H9 (cell line): ENCODE data around the gene WNT6. TPM values are rescaled to one million over a fixed set of nuclear protein-coding genes. Genes with fewer than 3 reads are reported as not detected.

Source experiments
- DNase-seq: peaks from one replicate; pipeline ENCODE4 v3.0.0-alpha.2; 2017
- H2AFZ ChIP-seq: one replicate; pipeline ENCODE4 v1.6.1; 2013; ENCODE audit warnings: mild to moderate bottlenecking, low read length, control low read depth, moderate library complexity
- H2AK5ac ChIP-seq: 2 replicates; pipeline ENCODE4 v1.6.1; 2013; ENCODE audit warnings: low read length, control low read depth, mixed read lengths; ENCODE audit not compliant: insufficient read length
- H2BK120ac ChIP-seq: one replicate; pipeline ENCODE4 v1.6.1; 2013; ENCODE audit warnings: low read depth, mild to moderate bottlenecking, low read length, control low read depth, inconsistent platforms; ENCODE audit not compliant: poor library complexity, severe bottlenecking
- H2BK12ac ChIP-seq: 2 replicates; pipeline ENCODE4 v1.6.1; 2013; ENCODE audit warnings: low read length, control low read depth, mixed read lengths, low read depth; ENCODE audit not compliant: insufficient read length
- H2BK15ac ChIP-seq: 2 replicates; pipeline ENCODE4 v1.6.1; 2013; ENCODE audit warnings: low read depth, low read length, control low read depth
- H2BK20ac ChIP-seq: one replicate; pipeline ENCODE4 v1.6.1; 2013; ENCODE audit warnings: low read depth, mild to moderate bottlenecking, low read length, control low read depth, inconsistent platforms; ENCODE audit not compliant: poor library complexity, severe bottlenecking
- H2BK5ac ChIP-seq: 2 replicates; pipeline ENCODE4 v1.6.1; 2013; ENCODE audit warnings: low read length, control low read depth, mixed read lengths; ENCODE audit not compliant: insufficient read length
- H3K14ac ChIP-seq: 2 replicates; pipeline ENCODE4 v1.6.1; 2013; ENCODE audit warnings: low read length, control low read depth; ENCODE audit not compliant: insufficient read depth
- H3K18ac ChIP-seq: 2 replicates; pipeline ENCODE4 v1.6.1; 2013; ENCODE audit warnings: low read depth, mild to moderate bottlenecking, mixed read lengths, low read length, control low read depth; ENCODE audit not compliant: insufficient read length
- H3K23ac ChIP-seq: 2 replicates; pipeline ENCODE4 v1.6.1; 2013; ENCODE audit warnings: low read length, control low read depth, mixed read lengths, low read depth; ENCODE audit not compliant: insufficient read length
- H3K23me2 ChIP-seq: 2 replicates; pipeline ENCODE4 v1.6.1; 2013; ENCODE audit warnings: low read depth, mild to moderate bottlenecking, mixed read lengths, low read length, control low read depth; ENCODE audit not compliant: insufficient read length, poor library complexity, severe bottlenecking
- H3K27ac ChIP-seq: 2 replicates; pipeline ENCODE4 v1.5.1; 2013; ENCODE audit warnings: low read length, control low read depth, mixed read lengths, low read depth; ENCODE audit not compliant: insufficient read length
- H3K27me3 ChIP-seq: 2 replicates; pipeline ENCODE4 v1.6.1; 2013; ENCODE audit warnings: low read length, control low read depth, inconsistent platforms; ENCODE audit not compliant: insufficient read depth
- H3K4ac ChIP-seq: 2 replicates; pipeline ENCODE4 v1.6.1; 2013; ENCODE audit warnings: low read depth, mild to moderate bottlenecking, control low read depth, inconsistent platforms, low read length, moderate library complexity
- H3K4me1 ChIP-seq: 2 replicates; pipeline ENCODE4 v1.6.1; 2013; ENCODE audit warnings: low read length, control low read depth, inconsistent platforms; ENCODE audit not compliant: insufficient read depth
- H3K4me2 ChIP-seq: 2 replicates; pipeline ENCODE4 v1.6.1; 2013; ENCODE audit warnings: low read length, control low read depth, mixed read lengths; ENCODE audit not compliant: insufficient read length, insufficient read depth
- H3K56ac ChIP-seq: 2 replicates; pipeline ENCODE4 v1.6.1; 2013; ENCODE audit warnings: low read depth, mild to moderate bottlenecking, mixed read lengths, low read length, control low read depth; ENCODE audit not compliant: insufficient read length
- H3K79me1 ChIP-seq: 2 replicates; pipeline ENCODE4 v1.6.1; 2013; ENCODE audit warnings: low read depth, mild to moderate bottlenecking, moderate library complexity, low read length, control low read depth, inconsistent platforms; ENCODE audit not compliant: insufficient read depth, poor library complexity, severe bottlenecking
- H3K79me2 ChIP-seq: 2 replicates; pipeline ENCODE4 v1.6.1; 2013; ENCODE audit warnings: low read length, control low read depth, inconsistent platforms; ENCODE audit not compliant: insufficient read depth
- H3K9ac ChIP-seq: 2 replicates; pipeline ENCODE4 v1.6.1; 2013; ENCODE audit warnings: low read length, control low read depth, mixed read lengths; ENCODE audit not compliant: insufficient read length; ENCODE audit errors: extremely low read depth
- H3K9me3 ChIP-seq: one replicate; pipeline ENCODE4 v1.6.1; 2013; ENCODE audit warnings: low read depth, low read length, inconsistent platforms; ENCODE audit not compliant: control insufficient read depth
- H3T11ph ChIP-seq: one replicate; pipeline ENCODE4 v1.6.1; 2013; ENCODE audit warnings: mild to moderate bottlenecking, low read length, control low read depth, inconsistent platforms
- H4K20me1 ChIP-seq: one replicate; pipeline ENCODE4 v1.6.1; 2013; ENCODE audit not compliant: control insufficient read depth, insufficient read length, insufficient read depth
- H4K5ac ChIP-seq: 2 replicates; pipeline ENCODE4 v1.6.1; 2013; ENCODE audit warnings: low read depth, mild to moderate bottlenecking, mixed read lengths, low read length, control low read depth; ENCODE audit not compliant: insufficient read length
- H4K8ac ChIP-seq: replicated peaks from 2 replicates; pipeline ENCODE4 v1.6.1; 2013; ENCODE audit warnings: low read length, control low read depth, mixed read lengths, low read depth; ENCODE audit not compliant: insufficient read length
- H4K91ac ChIP-seq: 2 replicates; pipeline ENCODE4 v1.6.1; 2013; ENCODE audit warnings: low read depth, mild to moderate bottlenecking, moderate library complexity, mixed read lengths, low read length, control low read depth; ENCODE audit not compliant: insufficient read length
- H3K27ac Mint-ChIP-seq, 3 experiments: 2 replicates in 2 of 3; 3 replicates in 1 of 3; pipeline ENCODE4 v1.8.0; 2020 to 2021; ENCODE audit warnings: mixed read lengths in 3 of 3, mild to moderate bottlenecking in 1 of 3, moderate library complexity in 1 of 3
- H3K27me3 Mint-ChIP-seq: 2 replicates; pipeline ENCODE4 v1.8.0; 2021; ENCODE audit warnings: low read depth, mild to moderate bottlenecking, moderate library complexity, mixed read lengths
- H3K36me3 Mint-ChIP-seq, 3 experiments: 2 replicates in 2 of 3; 3 replicates in 1 of 3; pipeline ENCODE4 v1.8.0; 2020 to 2021; ENCODE audit warnings: low read depth in 3 of 3, mixed read lengths in 3 of 3; ENCODE audit not compliant: insufficient read depth in 1 of 3
- H3K4me1 Mint-ChIP-seq, 2 experiments: 2 replicates each; pipeline ENCODE4 v1.8.0; 2020; ENCODE audit warnings: mixed read lengths in 2 of 2
- H3K4me3 Mint-ChIP-seq, 2 experiments: 2 replicates in 1 of 2; 3 replicates in 1 of 2; pipeline ENCODE4 v1.8.0; 2020 to 2021; ENCODE audit warnings: mild to moderate bottlenecking in 2 of 2, mixed read lengths in 2 of 2, moderate library complexity in 1 of 2
- H3K9me3 Mint-ChIP-seq, 2 experiments: 2 replicates in 1 of 2; 3 replicates in 1 of 2; pipeline ENCODE4 v1.8.0; 2020; ENCODE audit warnings: mild to moderate bottlenecking in 2 of 2, mixed read lengths in 2 of 2, moderate library complexity in 1 of 2
- WGBS: extraction: QIAGEN DNeasy Blood & Tissue Kit; methylation state at CpG from one replicate; pipeline ENCODE4 v1.1.7; 2013; ENCODE audit warnings: missing lambda C conversion rate, low lambda C conversion rate, mixed read lengths; ENCODE audit not compliant: insufficient read length; ENCODE audit errors: extremely low coverage; 5-methylcytosine and 5-hydroxymethylcytosine counted together
- total RNA-seq: library from RNA; stranded (reverse); gene quantifications from 2 replicates; pipeline ENCODE4 v1.2.1, GENCODE V29; 2021
- TF ChIP-seq, protein P1 (sequence below): fragments of 200-600 bp; sonication (generic); conservative IDR thresholded peaks from 3 replicates; pipeline ENCODE4 v1.8.0; 2021; ENCODE audit warnings: antibody characterized with exemption, mild to moderate bottlenecking

Gene WNT6
- total RNA-seq, 1 experiment from 2014 or later, result not detected

DNA sequence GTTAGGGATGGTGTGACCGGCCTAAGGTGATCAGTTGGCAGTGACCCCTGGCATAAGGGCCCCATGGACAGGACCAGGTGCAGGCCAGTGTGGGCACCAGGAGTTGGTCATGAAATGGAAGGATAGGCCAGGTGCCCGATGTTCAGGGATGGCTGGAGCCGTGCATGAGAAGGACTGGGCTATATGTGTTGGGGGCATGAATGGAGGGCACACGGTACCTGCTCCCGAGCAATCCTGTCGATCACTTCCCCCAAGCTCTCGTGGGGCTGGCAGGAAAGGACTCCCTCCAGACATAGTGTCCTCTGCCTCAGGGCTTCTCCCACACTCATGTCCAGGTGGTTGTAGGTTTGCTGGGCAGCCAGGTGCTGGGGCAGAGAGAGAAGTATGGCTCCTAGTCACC, 35.6 kb upstream of the WNT6 start:
- H3K79me2 ChIP-seq, result no peaks in the 10 kb centered on the region
- no CpG with 5 or more reads among the region's 7 CpGs for whole genome bisulfite sequencing
- no peaks in the 10 kb centered on the region for H3K79me1 ChIP-seq
- no peak overlapping the region; a peak in 1 of 5 replicates for H3K4me3 Mint-ChIP-seq
- H3K14ac ChIP-seq, result no peak overlapping the region
- H2AFZ ChIP-seq, result no peak overlapping the region
- H3K4ac ChIP-seq, result no peak overlapping the region
- H3K4me1 Mint-ChIP-seq, result peaks cover 9 to 13% of the 10 kb centered on the region in 2 experiments
- H3K9me3 Mint-ChIP-seq, result no peaks in the 10 kb centered on the region
- no peaks in the 10 kb centered on the region for H3K27me3 ChIP-seq
- H3K18ac ChIP-seq, result no peak overlapping the region
- no peak overlapping the region for H3K23ac ChIP-seq
- no peak overlapping the region for H3K27ac ChIP-seq
- H2BK120ac ChIP-seq, result no peak overlapping the region
- no peak overlapping the region for H2BK5ac ChIP-seq
- no peak overlapping the region for H2BK20ac ChIP-seq
- peaks cover 7% of the 10 kb centered on the region for H3K27me3 Mint-ChIP-seq
- no peaks in the 10 kb centered on the region for H3K4me1 ChIP-seq
- H3K4me2 ChIP-seq, result no peak overlapping the region
- no peaks in the 10 kb centered on the region for H4K20me1 ChIP-seq
- H3K23me2 ChIP-seq, result no peaks in the 10 kb centered on the region
- H4K91ac ChIP-seq, result no peak overlapping the region
- H3K36me3 Mint-ChIP-seq, result no peaks in the 10 kb centered on the region; a peak in 1 of 7 replicates
- H3K9me3 ChIP-seq, result no peaks in the 10 kb centered on the region
- TF ChIP-seq, protein P1, sequence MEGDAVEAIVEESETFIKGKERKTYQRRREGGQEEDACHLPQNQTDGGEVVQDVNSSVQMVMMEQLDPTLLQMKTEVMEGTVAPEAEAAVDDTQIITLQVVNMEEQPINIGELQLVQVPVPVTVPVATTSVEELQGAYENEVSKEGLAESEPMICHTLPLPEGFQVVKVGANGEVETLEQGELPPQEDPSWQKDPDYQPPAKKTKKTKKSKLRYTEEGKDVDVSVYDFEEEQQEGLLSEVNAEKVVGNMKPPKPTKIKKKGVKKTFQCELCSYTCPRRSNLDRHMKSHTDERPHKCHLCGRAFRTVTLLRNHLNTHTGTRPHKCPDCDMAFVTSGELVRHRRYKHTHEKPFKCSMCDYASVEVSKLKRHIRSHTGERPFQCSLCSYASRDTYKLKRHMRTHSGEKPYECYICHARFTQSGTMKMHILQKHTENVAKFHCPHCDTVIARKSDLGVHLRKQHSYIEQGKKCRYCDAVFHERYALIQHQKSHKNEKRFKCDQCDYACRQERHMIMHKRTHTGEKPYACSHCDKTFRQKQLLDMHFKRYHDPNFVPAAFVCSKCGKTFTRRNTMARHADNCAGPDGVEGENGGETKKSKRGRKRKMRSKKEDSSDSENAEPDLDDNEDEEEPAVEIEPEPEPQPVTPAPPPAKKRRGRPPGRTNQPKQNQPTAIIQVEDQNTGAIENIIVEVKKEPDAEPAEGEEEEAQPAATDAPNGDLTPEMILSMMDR, result no peak
- DNase-seq, result no peak
- H3K9ac ChIP-seq, result no peak overlapping the region
- H3K27ac Mint-ChIP-seq, result no peak overlapping the region
- no peak overlapping the region for H2BK12ac ChIP-seq
- no peak overlapping the region for H3T11ph ChIP-seq
- no peak overlapping the region for H2AK5ac ChIP-seq
- no peak overlapping the region for H2BK15ac ChIP-seq
- no peak overlapping the region for H4K8ac ChIP-seq
- H3K56ac ChIP-seq, result no peak overlapping the region
- H4K5ac ChIP-seq, result no peak overlapping the region
